OCI-LY7 (cell line): Measurements from ENCODE around the gene PXN. TPM values are rescaled to one million over a fixed set of nuclear protein-coding genes. Genes with fewer than 3 reads are reported as not detected.
A peak's percentile ranks its signal among the peaks of the same experiment; 100 is the strongest.

ENCODE experiments used
- BruUV-seq: library from RNA; stranded (reverse); fragments of 400-500 nt; replicated peaks from 2 replicates; lab custom pipeline; 2021; lab: Mats Ljungman, UMichigan
- CTCF ChIA-PET: fragments of 300-600 bp; sonication (Branson Sonifier 250); formaldehyde crosslinking; loops from one replicate; lab custom pipeline; 2022; ENCODE audit warnings: antibody characterized with exemption; ENCODE audit not compliant: unreplicated experiment; lab: Charles Lee
- POLR2A ChIA-PET: fragments of 300-600 bp; sonication (Branson Sonifier 250); formaldehyde crosslinking; loops from one replicate; lab custom pipeline; 2022; ENCODE audit warnings: antibody characterized with exemption; lab: Charles Lee
- DNase-seq: peaks from one replicate; pipeline ENCODE4 v3.0.0-alpha.2; 2015; ENCODE audit warnings: low spot score
- H2AFZ ChIP-seq: fragments of 200-600 bp; sonication (generic), shearing (Covaris generic); 2 replicates; pipeline ENCODE4 v1.6.1; 2014; ENCODE audit warnings: mild to moderate bottlenecking, antibody characterized with exemption, low read length, moderate library complexity
- H3K27ac ChIP-seq: fragments of 200-600 bp; sonication (generic); 2 replicates; pipeline ENCODE4 v1.5.1; 2014; ENCODE audit warnings: mixed run types, low read depth, mild to moderate bottlenecking, moderate library complexity, low read length, inconsistent platforms; ENCODE audit not compliant: poor library complexity, severe bottlenecking
- H3K36me3 ChIP-seq: fragments of 200-600 bp; sonication (generic); 2 replicates; pipeline ENCODE4 v1.6.1; 2014; ENCODE audit warnings: mild to moderate bottlenecking, antibody characterized with exemption, low read length, moderate library complexity, mixed read lengths; ENCODE audit not compliant: insufficient read depth
- H3K4me1 ChIP-seq: fragments of 200-600 bp; sonication (generic); 2 replicates; pipeline ENCODE4 v1.5.1; 2014; ENCODE audit warnings: mild to moderate bottlenecking, low read length; ENCODE audit not compliant: insufficient read depth, poor library complexity, severe bottlenecking
- H3K4me2 ChIP-seq: fragments of 200-600 bp; sonication (generic); 2 replicates; pipeline ENCODE4 v1.6.1; 2014; ENCODE audit warnings: mild to moderate bottlenecking, low read length
- H3K4me3 ChIP-seq: fragments of 200-600 bp; sonication (generic); 2 replicates; pipeline ENCODE4 v1.5.1; 2014; ENCODE audit warnings: mild to moderate bottlenecking, low read depth, low read length; ENCODE audit not compliant: poor library complexity, severe bottlenecking
- H3K79me2 ChIP-seq: fragments of 200-600 bp; sonication (generic); 2 replicates; pipeline ENCODE4 v1.6.1; 2016; ENCODE audit warnings: low read depth, mild to moderate bottlenecking, low read length, moderate library complexity, mixed read lengths; ENCODE audit not compliant: insufficient read depth
- H3K9me2 ChIP-seq: fragments of 200-600 bp; sonication (generic); 2 replicates; pipeline ENCODE4 v1.6.1; 2016; ENCODE audit warnings: mild to moderate bottlenecking, low read length, mixed read lengths; ENCODE audit not compliant: insufficient read depth
- H3K9me3 ChIP-seq: fragments of 200-600 bp; sonication (generic); 2 replicates; pipeline ENCODE4 v1.6.1; 2014; ENCODE audit warnings: mild to moderate bottlenecking, mixed run types, low read length, mixed read lengths
- H4K20me1 ChIP-seq: fragments of 200-600 bp; sonication (generic); 2 replicates; pipeline ENCODE4 v1.6.1; 2014; ENCODE audit warnings: mild to moderate bottlenecking, antibody characterized with exemption, low read length, moderate library complexity, mixed read lengths; ENCODE audit not compliant: insufficient read depth
- EZH2phosphoT487 ChIP-seq: fragments of 200-600 bp; sonication (generic); IDR thresholded peaks from 2 replicates; pipeline ENCODE4 v1.6.1; 2018; ENCODE audit warnings: low read depth, borderline replicate concordance, mild to moderate bottlenecking, mixed run types, antibody characterized with exemption, low read length, moderate library complexity, mixed read lengths
- intact Hi-C: fragments of 100-400 bp; cut with micrococcal nuclease; formaldehyde crosslinking; loops from one replicate; pipeline ENCODE4 v1.10.0; 2022; ENCODE audit not compliant: unreplicated experiment
- total RNA-seq, 2 experiments: library from RNA; depleted of rRNA in 1 of 2; stranded (reverse); fragments of >200 nt in 1 of 2; shearing (Covaris generic) in 1 of 2; gene quantifications; 2 replicates each; pipeline ENCODE4 v1.2.3, GENCODE V29; 2014 to 2022
- TF ChIP-seq, protein P1 (sequence below): fragments of 200-600 bp; sonication (generic); conservative IDR thresholded peaks from 2 replicates; pipeline ENCODE4 v1.5.1; 2014; ENCODE audit warnings: mild to moderate bottlenecking, antibody characterized with exemption, low read length, moderate library complexity, mixed read lengths

PXN gene
- total RNA-seq, 2 experiments from 2014 or later, result 8.6 to 22.9 TPM

DNA sequence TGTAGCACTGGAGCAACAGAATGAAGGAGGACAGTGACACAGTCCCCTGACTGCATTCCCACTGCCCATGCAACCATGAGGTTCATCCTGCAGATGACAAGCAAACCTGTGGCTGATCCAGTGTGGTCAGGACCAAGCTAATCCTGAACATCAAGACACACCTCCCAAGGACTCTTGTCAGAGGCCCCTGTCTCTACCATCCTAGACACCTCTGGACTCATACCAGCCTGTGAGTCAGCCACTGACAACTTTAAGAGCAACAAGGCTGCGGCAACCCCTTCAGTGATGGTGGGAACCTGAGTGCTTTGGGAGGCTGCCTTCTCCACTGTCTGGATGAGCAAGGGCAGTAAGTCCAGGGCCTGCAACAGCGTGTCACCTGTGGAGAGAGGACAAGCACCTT, 95.6 kb downstream of the PXN start:
- TF ChIP-seq EZH2phosphoT487, result no peak
- POLR2A ChIA-PET, result interaction anchor here (0.6 to 2.9 kb wide), 3 partner anchors 22 to 100 kb away, joined by 3 to 16 read pairs (median 4); no protein-coding TSS in a partner anchor
- peaks cover 7% of the 10 kb centered on the region; the same call in 1 of the 2 replicates for H3K79me2 ChIP-seq
- H3K9me3 ChIP-seq, result 0 out of 2 replicates have a peak, but pooled peaks cover 6% of the 10 kb centered on the region
- H3K4me2 ChIP-seq, result no peak overlapping the region
- peaks cover 96% of the 10 kb centered on the region for H3K36me3 ChIP-seq
- H3K9me2 ChIP-seq, result no peaks in the 10 kb centered on the region
- H3K27ac ChIP-seq, result no peak overlapping the region
- CTCF ChIA-PET, result no interaction called here
- intact Hi-C loops, result loop anchor here (5.0 kb wide), 1 partner anchor 38 kb away; no protein-coding TSS in a partner anchor
- no peaks in the 10 kb centered on the region for H4K20me1 ChIP-seq
- TSS peak; percentile 14 for BruUV-seq
- no peak overlapping the region for H3K4me3 ChIP-seq
- peaks cover 38% of the 10 kb centered on the region for H3K4me1 ChIP-seq
- DNase-seq, result no peak
- H2AFZ ChIP-seq, result no peak overlapping the region

DNA sequence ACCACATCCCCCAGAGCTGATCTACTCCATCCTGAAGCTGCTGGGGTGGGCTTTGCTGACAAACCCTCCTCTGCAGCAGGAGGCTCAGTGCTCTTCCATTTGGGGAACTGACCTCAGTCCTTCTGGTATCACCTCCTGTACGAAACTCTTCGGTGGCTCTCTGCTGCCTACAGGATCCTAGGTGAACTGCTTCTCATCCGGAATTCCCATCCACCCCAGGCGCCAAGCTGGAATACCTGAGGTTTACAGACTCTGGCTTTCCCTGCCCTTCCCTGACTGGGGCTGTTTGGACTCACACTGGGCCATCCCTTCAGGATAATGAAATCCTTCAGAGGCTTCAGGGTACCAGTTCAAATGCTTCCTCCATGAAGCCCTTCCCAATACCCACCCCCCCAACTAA, 97.2 kb downstream of the PXN start:
- TF ChIP-seq EZH2phosphoT487, result no peak
- TF ChIP-seq, protein P1, sequence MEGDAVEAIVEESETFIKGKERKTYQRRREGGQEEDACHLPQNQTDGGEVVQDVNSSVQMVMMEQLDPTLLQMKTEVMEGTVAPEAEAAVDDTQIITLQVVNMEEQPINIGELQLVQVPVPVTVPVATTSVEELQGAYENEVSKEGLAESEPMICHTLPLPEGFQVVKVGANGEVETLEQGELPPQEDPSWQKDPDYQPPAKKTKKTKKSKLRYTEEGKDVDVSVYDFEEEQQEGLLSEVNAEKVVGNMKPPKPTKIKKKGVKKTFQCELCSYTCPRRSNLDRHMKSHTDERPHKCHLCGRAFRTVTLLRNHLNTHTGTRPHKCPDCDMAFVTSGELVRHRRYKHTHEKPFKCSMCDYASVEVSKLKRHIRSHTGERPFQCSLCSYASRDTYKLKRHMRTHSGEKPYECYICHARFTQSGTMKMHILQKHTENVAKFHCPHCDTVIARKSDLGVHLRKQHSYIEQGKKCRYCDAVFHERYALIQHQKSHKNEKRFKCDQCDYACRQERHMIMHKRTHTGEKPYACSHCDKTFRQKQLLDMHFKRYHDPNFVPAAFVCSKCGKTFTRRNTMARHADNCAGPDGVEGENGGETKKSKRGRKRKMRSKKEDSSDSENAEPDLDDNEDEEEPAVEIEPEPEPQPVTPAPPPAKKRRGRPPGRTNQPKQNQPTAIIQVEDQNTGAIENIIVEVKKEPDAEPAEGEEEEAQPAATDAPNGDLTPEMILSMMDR, result no peak
- peak overlapping the region; percentile 50; the same call in 1 of the 2 replicates for H3K4me2 ChIP-seq
- H3K9me2 ChIP-seq, result no peaks in the 10 kb centered on the region
- CTCF ChIA-PET, result interaction anchor here (0.6 kb wide), 1 partner anchor 61 kb away, joined by 5 read pairs; no protein-coding TSS in a partner anchor
- no peak overlapping the region for H2AFZ ChIP-seq
- H3K4me3 ChIP-seq, result no peak overlapping the region
- peaks cover 94% of the 10 kb centered on the region for H3K36me3 ChIP-seq
- intact Hi-C loops, result loop anchor here (5.0 kb wide), 1 partner anchor 36 kb away; no protein-coding TSS in a partner anchor
- H3K79me2 ChIP-seq, result peaks cover 7% of the 10 kb centered on the region; the same call in 1 of the 2 replicates
- H3K4me1 ChIP-seq, result peaks cover 43% of the 10 kb centered on the region
- BruUV-seq, result TSS peak; percentile 35
- peak overlapping the region; percentile 83 for H3K27ac ChIP-seq
- H4K20me1 ChIP-seq, result no peaks in the 10 kb centered on the region
- no peak for DNase-seq
- H3K9me3 ChIP-seq, result 0 out of 2 replicates have a peak, but pooled peaks cover 6% of the 10 kb centered on the region
- POLR2A ChIA-PET, result interaction anchor here (0.9 to 6.2 kb wide), 11 partner anchors 10 to 125 kb away, joined by 3 to 91 read pairs (median 7); partner anchors contain the start of genes RNU4-1 and RPLP0

DNA sequence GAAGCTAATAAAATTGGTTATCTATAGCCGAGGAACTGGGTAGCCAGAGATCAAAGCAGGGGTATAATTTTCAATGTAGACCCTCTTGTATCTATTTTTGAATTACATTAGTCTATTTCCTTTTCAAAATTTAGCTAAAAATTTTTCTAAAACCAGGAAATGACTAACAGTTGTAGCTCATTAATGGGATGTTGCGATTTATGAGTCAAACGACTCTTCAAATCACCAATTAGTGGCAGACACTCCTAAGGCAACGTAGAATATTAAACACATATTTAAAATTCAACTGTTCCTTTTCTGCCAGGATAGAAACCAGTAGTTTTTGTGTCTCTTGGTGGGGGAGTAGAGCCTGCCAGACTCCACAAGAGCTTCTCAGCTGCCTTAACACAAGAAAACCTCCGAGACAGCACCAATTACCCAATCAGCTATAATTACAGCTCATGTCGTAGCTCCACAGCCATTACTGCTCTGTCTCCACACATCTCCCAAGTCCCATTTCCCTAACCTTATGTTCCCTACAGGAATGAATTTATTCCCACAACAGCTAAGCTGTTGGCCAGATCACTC, 97.9 kb downstream of the PXN start:
- CTCF ChIA-PET, result interaction anchor here (0.5 to 1.0 kb wide), 8 partner anchors 21 to 263 kb away, joined by 3 to 14 read pairs (median 6); partner anchors contain the start of gene RPLP0
- H4K20me1 ChIP-seq, result no peaks in the 10 kb centered on the region

More for the DNA sequence above, 97.9 kb downstream of the PXN start:
- TF ChIP-seq EZH2phosphoT487, result no peak
- TF ChIP-seq, protein P1, result no peak
- H3K4me3 ChIP-seq, result peak overlapping the region; percentile 0
- peak overlapping the region; percentile 83 for H3K27ac ChIP-seq
- H3K36me3 ChIP-seq, result peaks cover 94% of the 10 kb centered on the region
- H2AFZ ChIP-seq, result no peak overlapping the region
- peaks cover 7% of the 10 kb centered on the region; the same call in 1 of the 2 replicates for H3K79me2 ChIP-seq
- peak overlapping the region; percentile 50 for H3K4me2 ChIP-seq
- BruUV-seq, result no TSS peak
- intact Hi-C loops, result loop anchor here (2.0 to 5.0 kb wide), 3 partner anchors 33 to 49 kb away; partner anchors contain the start of gene RPLP0
- H3K9me3 ChIP-seq, result 0 out of 2 replicates have a peak, but pooled peaks cover 6% of the 10 kb centered on the region
- H3K4me1 ChIP-seq, result peaks cover 43% of the 10 kb centered on the region
- DNase-seq, result peak; percentile 34
- POLR2A ChIA-PET, result interaction anchor here (0.6 to 6.2 kb wide), 19 partner anchors 9 to 356 kb away, joined by 3 to 91 read pairs (median 5); partner anchors contain the start of genes RNU4-1, RNU4-2 and RPLP0
- no peaks in the 10 kb centered on the region for H3K9me2 ChIP-seq
